Measurements from ENCODE around the gene CLEC16A. TPM values are rescaled to one million over a fixed set of nuclear protein-coding genes. Genes with fewer than 3 reads are reported as not detected.
A peak's percentile ranks its signal among the peaks of the same experiment; 100 is the strongest.

The CLEC16A gene
- total and polyA plus RNA-seq, 9 of the 15 experiments (the other 6 are each of a cell fraction or from before 2014, with no cell fraction given): 1.00 to 22.3 (median 10.0) TPM

DNA sequence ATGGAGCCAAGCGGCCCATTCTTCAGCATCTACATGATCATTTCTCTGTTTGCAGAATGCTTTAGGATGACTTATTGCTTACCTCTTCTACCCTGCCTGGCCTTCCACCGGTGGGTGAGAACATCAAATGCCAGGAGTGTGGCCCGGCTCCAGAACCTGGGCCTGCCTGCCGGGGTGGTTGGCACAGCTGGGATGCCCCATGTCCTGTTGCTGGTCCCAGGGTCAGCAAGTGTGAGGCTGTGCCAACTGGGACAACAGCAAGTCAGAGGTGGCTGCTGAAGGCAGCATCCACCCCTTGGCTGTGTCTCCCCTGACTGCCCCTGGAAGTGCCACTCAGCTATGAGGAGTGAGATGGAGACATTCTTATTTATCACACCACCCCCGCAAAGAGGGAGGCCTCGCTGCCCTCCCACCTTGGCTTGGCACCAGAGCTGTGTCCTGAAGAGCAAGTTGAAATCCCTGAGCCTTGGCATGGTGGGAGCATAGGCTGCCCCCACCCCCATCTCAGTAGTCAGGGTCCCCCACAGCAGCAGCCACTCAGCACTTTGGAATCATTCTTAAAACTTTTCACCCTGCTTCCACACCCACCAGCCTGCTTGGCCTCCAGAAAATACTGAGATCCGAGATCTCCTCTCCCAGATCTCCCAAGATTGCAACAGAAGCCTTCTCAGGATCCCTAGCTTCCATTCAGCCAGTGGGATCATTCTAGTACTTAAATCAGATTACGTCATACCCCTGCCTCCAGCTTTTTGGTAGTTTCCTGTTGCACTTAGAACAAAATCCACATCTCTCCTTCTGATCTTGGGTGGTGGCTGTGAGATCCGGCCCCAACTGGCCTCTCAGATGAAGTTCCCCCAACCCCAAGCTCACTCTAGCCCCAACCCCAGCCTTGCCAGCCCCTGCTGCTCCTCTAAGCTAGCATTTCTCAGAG is 184.1 kb downstream of the CLEC16A start (continued):
- TF ChIP-seq STAT5A (IDR thresholded peaks at IDR 0.05; ENCODE audit: borderline replicate concordance, low read length): no peak
- no peak for TF ChIP-seq NCOR1 (IDR thresholded peaks at IDR 0.05)
- TF ChIP-seq CREM (IDR thresholded peaks at IDR 0.05; ENCODE audit: low read depth): peak; percentile 79
- no peak for TF ChIP-seq KLF13 (tag; IDR thresholded peaks at IDR 0.05; ENCODE audit: borderline replicate concordance, low read depth)
- TF ChIP-seq ZSCAN29 (IDR thresholded peaks at IDR 0.05): no peak
- peak; percentile 71; the same call in 1 of the 2 replicates for TF ChIP-seq ZNF311 (CRISPR knock-in tag; IDR thresholded peaks at IDR 0.05)
- TF ChIP-seq ZNF696 (CRISPR knock-in tag; conservative IDR thresholded peaks at IDR 0.05): no peak
- TF ChIP-seq, protein P1, sequence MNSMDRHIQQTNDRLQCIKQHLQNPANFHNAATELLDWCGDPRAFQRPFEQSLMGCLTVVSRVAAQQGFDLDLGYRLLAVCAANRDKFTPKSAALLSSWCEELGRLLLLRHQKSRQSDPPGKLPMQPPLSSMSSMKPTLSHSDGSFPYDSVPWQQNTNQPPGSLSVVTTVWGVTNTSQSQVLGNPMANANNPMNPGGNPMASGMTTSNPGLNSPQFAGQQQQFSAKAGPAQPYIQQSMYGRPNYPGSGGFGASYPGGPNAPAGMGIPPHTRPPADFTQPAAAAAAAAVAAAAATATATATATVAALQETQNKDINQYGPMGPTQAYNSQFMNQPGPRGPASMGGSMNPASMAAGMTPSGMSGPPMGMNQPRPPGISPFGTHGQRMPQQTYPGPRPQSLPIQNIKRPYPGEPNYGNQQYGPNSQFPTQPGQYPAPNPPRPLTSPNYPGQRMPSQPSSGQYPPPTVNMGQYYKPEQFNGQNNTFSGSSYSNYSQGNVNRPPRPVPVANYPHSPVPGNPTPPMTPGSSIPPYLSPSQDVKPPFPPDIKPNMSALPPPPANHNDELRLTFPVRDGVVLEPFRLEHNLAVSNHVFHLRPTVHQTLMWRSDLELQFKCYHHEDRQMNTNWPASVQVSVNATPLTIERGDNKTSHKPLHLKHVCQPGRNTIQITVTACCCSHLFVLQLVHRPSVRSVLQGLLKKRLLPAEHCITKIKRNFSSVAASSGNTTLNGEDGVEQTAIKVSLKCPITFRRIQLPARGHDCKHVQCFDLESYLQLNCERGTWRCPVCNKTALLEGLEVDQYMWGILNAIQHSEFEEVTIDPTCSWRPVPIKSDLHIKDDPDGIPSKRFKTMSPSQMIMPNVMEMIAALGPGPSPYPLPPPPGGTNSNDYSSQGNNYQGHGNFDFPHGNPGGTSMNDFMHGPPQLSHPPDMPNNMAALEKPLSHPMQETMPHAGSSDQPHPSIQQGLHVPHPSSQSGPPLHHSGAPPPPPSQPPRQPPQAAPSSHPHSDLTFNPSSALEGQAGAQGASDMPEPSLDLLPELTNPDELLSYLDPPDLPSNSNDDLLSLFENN (IDR thresholded peaks at IDR 0.05; ENCODE audit: low read depth in 2 of 2, low read length in 2 of 2): no peak
- TF ChIP-seq KLF6 (CRISPR knock-in tag; IDR thresholded peaks at IDR 0.05; ENCODE audit: borderline replicate concordance): peak; percentile 39; the same call in 1 of the 2 replicates
- no peak for TF ChIP-seq ZBTB17 (CRISPR knock-in tag; IDR thresholded peaks at IDR 0.05)
- TF ChIP-seq, protein P2, sequence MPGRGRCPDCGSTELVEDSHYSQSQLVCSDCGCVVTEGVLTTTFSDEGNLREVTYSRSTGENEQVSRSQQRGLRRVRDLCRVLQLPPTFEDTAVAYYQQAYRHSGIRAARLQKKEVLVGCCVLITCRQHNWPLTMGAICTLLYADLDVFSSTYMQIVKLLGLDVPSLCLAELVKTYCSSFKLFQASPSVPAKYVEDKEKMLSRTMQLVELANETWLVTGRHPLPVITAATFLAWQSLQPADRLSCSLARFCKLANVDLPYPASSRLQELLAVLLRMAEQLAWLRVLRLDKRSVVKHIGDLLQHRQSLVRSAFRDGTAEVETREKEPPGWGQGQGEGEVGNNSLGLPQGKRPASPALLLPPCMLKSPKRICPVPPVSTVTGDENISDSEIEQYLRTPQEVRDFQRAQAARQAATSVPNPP (IDR thresholded peaks at IDR 0.05; ENCODE audit: borderline replicate concordance, insufficient read depth, insufficient read length): no peak
- no peak for TF ChIP-seq ZNF263 (CRISPR knock-in tag; IDR thresholded peaks at IDR 0.05; ENCODE audit: borderline replicate concordance)
- TF ChIP-seq GATA2 (CRISPR knock-in tag; IDR thresholded peaks at IDR 0.05): peak; percentile 76
- no peak for TF ChIP-seq ZNF408 (CRISPR knock-in tag; IDR thresholded peaks at IDR 0.05; ENCODE audit: low read depth)
- no peak for TF ChIP-seq NR4A1 (CRISPR knock-in tag; IDR thresholded peaks at IDR 0.05)
- peak; percentile 73; the same call in 1 of the 2 replicates for TF ChIP-seq NR4A1 (tag; IDR thresholded peaks at IDR 0.05)
- no peak for TF ChIP-seq HDAC6 (IDR thresholded peaks at IDR 0.05; ENCODE audit: low read depth, low read length)
- TF ChIP-seq PURB (CRISPR knock-in tag; IDR thresholded peaks at IDR 0.05; ENCODE audit: low read depth): no peak
- TF ChIP-seq KAT7 (CRISPR knock-in tag; IDR thresholded peaks at IDR 0.05; ENCODE audit: borderline replicate concordance): no peak
- TF ChIP-seq, protein P3, sequence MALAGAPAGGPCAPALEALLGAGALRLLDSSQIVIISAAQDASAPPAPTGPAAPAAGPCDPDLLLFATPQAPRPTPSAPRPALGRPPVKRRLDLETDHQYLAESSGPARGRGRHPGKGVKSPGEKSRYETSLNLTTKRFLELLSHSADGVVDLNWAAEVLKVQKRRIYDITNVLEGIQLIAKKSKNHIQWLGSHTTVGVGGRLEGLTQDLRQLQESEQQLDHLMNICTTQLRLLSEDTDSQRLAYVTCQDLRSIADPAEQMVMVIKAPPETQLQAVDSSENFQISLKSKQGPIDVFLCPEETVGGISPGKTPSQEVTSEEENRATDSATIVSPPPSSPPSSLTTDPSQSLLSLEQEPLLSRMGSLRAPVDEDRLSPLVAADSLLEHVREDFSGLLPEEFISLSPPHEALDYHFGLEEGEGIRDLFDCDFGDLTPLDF (CRISPR knock-in tag; IDR thresholded peaks at IDR 0.05): no peak
- TF ChIP-seq EP300 (IDR thresholded peaks at IDR 0.05; ENCODE audit: low read length): peak; percentile 72
- TF ChIP-seq EGR1 (conservative IDR thresholded peaks at IDR 0.05): 0 out of 2 replicates have a peak, but pooled peaks have one; percentile 4
- TF ChIP-seq MEIS2 (IDR thresholded peaks at IDR 0.05; ENCODE audit: partially characterized antibody): no peak
- TF ChIP-seq MECOM (CRISPR knock-in tag; IDR thresholded peaks at IDR 0.05): 0 out of 2 replicates have a peak, but pooled peaks have one; percentile 13

Data from K562 (cell line).